ENCODE measurements around the gene DCAF6.
A peak's percentile ranks its signal among the peaks of the same experiment; 100 is the strongest.

GRCh38 chr1:168092566-168093355 lies 156.3 kb downstream of the DCAF6 start:
- 0 out of 2 replicates have a peak, but pooled peaks have one; percentile 23 for TF ChIP-seq CTCF (conservative IDR thresholded peaks at IDR 0.05; ENCODE audit: low read depth, low read length)
- no peak for TF ChIP-seq EZH2 (IDR thresholded peaks at IDR 0.05; ENCODE audit: borderline replicate concordance, low read depth, low read length, poor library complexity, severe bottlenecking)
